Measurements from ENCODE around the gene ASXL1. TPM values are rescaled to one million over a fixed set of nuclear protein-coding genes. Genes with fewer than 3 reads are reported as not detected.

Gene ASXL1
- polyA plus RNA-seq, 1 donor (not counting 4 experiments of a cell fraction or from before 2014, with no cell fraction given): 20.0 TPM

DNA sequence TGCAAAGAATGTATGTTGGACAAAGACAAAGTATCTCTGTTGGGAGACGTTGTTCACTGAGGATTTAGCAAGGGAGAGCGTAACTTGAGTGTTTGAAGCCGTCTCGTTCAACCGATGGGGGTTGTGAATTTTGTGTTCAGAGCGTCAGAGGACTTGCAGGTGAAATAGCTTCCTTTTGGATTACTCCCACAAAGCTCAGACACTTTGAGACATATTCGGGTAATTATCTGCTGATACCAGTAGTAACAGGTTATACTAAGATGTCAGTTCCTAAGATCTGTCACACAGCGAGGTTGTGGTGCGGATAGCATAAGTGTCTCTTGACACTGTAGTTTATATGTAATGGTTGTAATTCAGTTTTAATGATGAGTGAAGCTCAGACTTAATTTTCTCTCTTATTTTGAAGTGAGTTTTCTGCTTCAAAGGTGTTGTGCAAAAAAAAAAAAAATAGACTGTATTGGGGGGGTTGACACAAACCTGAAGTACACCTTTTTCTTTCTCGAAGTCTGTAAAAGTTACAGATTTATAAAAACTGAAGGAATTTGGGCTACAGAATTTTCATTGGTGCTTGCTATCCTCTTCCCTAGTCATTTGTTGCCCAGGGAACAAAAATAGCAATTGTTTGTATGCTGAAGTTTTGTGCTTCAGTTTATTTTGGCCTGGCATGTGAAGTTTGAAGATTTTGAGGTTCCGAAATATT is 1.7 kb downstream of the ASXL1 start:
- Histone ChIP-seq H2AFZ (ENCODE audit: control insufficient read depth, low read length) (peak overlapping the region; percentile 32), H4K20me1 (ENCODE audit: control insufficient read depth, extremely low read depth, insufficient read depth, low read length) (peaks cover 16% of the 10 kb centered on the region)
- no peak for DNase-seq (ENCODE audit: low read depth, low spot score)

DNA sequence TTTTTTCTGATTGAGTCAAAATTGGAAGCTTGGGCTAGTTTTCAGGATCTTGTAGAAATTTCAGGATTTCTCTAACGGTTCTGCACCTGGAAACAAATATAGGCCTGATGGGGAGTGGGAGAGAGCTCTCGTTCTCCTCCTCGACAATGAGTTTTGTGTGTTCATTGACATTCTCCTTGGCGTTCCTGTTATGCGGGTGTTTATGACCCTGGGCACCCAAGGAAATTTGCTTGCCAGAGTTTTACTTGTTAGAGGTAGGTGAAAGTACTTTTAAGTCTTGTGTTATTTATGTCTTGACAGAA is 2.2 kb downstream of the ASXL1 start:
- no peak for TF ChIP-seq EZH2 (IDR thresholded peaks at IDR 0.05; ENCODE audit: low read length)
- TF ChIP-seq, protein P1, sequence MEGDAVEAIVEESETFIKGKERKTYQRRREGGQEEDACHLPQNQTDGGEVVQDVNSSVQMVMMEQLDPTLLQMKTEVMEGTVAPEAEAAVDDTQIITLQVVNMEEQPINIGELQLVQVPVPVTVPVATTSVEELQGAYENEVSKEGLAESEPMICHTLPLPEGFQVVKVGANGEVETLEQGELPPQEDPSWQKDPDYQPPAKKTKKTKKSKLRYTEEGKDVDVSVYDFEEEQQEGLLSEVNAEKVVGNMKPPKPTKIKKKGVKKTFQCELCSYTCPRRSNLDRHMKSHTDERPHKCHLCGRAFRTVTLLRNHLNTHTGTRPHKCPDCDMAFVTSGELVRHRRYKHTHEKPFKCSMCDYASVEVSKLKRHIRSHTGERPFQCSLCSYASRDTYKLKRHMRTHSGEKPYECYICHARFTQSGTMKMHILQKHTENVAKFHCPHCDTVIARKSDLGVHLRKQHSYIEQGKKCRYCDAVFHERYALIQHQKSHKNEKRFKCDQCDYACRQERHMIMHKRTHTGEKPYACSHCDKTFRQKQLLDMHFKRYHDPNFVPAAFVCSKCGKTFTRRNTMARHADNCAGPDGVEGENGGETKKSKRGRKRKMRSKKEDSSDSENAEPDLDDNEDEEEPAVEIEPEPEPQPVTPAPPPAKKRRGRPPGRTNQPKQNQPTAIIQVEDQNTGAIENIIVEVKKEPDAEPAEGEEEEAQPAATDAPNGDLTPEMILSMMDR (optimal IDR thresholded peaks at IDR 0.05 in 1 of 3, IDR thresholded peaks at IDR 0.05 in 1 of 3, conservative IDR thresholded peaks at IDR 0.05 in 1 of 3; ENCODE audit: extremely low read depth in 1 of 3, insufficient read depth in 2 of 3, low read length in 3 of 3): no peak
- H3K27ac ChIP-seq (ENCODE audit: control insufficient read depth, insufficient read depth, low read length): no peak overlapping the region
- H3K79me2 ChIP-seq (ENCODE audit: control insufficient read depth, insufficient read depth, low read length): peaks cover 64% of the 10 kb centered on the region
- DNase-seq (ENCODE audit: low read depth, low spot score) (no peak), FAIRE-seq (no peak)
- no peaks in the 10 kb centered on the region for H3K27me3 ChIP-seq (ENCODE audit: control insufficient read depth, extremely low read depth, insufficient read depth, low read length)
- peaks cover 23% of the 10 kb centered on the region for H3K4me1 ChIP-seq (ENCODE audit: control insufficient read depth, extremely low read depth, insufficient read depth, low read length)
- peaks cover 16% of the 10 kb centered on the region for H4K20me1 ChIP-seq (ENCODE audit: control insufficient read depth, extremely low read depth, insufficient read depth, low read length)
- peak overlapping the region; percentile 89 for H3K4me2 ChIP-seq (ENCODE audit: control insufficient read depth, extremely low read depth, insufficient read depth, low read depth, low read length)
- H3K36me3 ChIP-seq (ENCODE audit: control insufficient read depth in 2 of 2, extremely low read depth in 1 of 2, insufficient read depth in 2 of 2, low read length in 2 of 2): peaks cover 0 to 3% of the 10 kb centered on the region in 2 experiments
- peak overlapping the region in 2 of 3 experiments; percentile 94 to 95 for H3K4me3 ChIP-seq (ENCODE audit: control insufficient read depth in 2 of 3, extremely low read depth in 1 of 3, insufficient read depth in 2 of 3, low read depth in 1 of 3, low read length in 3 of 3)
- peak overlapping the region; percentile 5 for H3K9ac ChIP-seq (ENCODE audit: control insufficient read depth, extremely low read depth, insufficient read depth, low read length)
- H2AFZ ChIP-seq (ENCODE audit: control insufficient read depth, low read length): no peak overlapping the region
- H3K9me3 ChIP-seq (ENCODE audit: control insufficient read depth, low read depth, low read length): no peaks in the 10 kb centered on the region
- H3K9me1 ChIP-seq (ENCODE audit: control insufficient read depth, extremely low read depth, insufficient read depth, low read length): no peaks in the 10 kb centered on the region
- dilution Hi-C loops (cut with MboI; ENCODE audit: extremely low pct_ligation_motif_present, low sequenced_read_pairs): no loop called here

More for the DNA sequence above, 1.7 kb downstream of the ASXL1 start:
- Histone ChIP-seq H3K9me1 (ENCODE audit: control insufficient read depth, extremely low read depth, insufficient read depth, low read length) (no peaks in the 10 kb centered on the region), H3K27ac (ENCODE audit: control insufficient read depth, insufficient read depth, low read length) (peak overlapping the region; percentile 77), H3K9ac (ENCODE audit: control insufficient read depth, extremely low read depth, insufficient read depth, low read length) (peak overlapping the region; percentile 95), H3K9me3 (ENCODE audit: control insufficient read depth, low read depth, low read length) (no peaks in the 10 kb centered on the region), H3K4me1 (ENCODE audit: control insufficient read depth, extremely low read depth, insufficient read depth, low read length) (peaks cover 28% of the 10 kb centered on the region), H3K4me2 (ENCODE audit: control insufficient read depth, extremely low read depth, insufficient read depth, low read depth, low read length) (peak overlapping the region; percentile 89), H3K4me3 (ENCODE audit: control insufficient read depth in 2 of 3, extremely low read depth in 1 of 3, insufficient read depth in 2 of 3, low read depth in 1 of 3, low read length in 3 of 3) (peak overlapping the region; percentile 93 to 95 (median 94)), H3K27me3 (ENCODE audit: control insufficient read depth, extremely low read depth, insufficient read depth, low read length) (no peaks in the 10 kb centered on the region), H3K79me2 (ENCODE audit: control insufficient read depth, insufficient read depth, low read length) (peaks cover 59% of the 10 kb centered on the region), H3K36me3 (ENCODE audit: control insufficient read depth in 2 of 2, extremely low read depth in 1 of 2, insufficient read depth in 2 of 2, low read length in 2 of 2) (peaks cover 0 to 3% of the 10 kb centered on the region in 2 experiments)
- TF ChIP-seq, protein P1 (optimal IDR thresholded peaks at IDR 0.05 in 1 of 3, IDR thresholded peaks at IDR 0.05 in 1 of 3, conservative IDR thresholded peaks at IDR 0.05 in 1 of 3; ENCODE audit: extremely low read depth in 1 of 3, insufficient read depth in 2 of 3, low read length in 3 of 3): no peak
- TF ChIP-seq EZH2 (IDR thresholded peaks at IDR 0.05; ENCODE audit: low read length): no peak
- dilution Hi-C loops (cut with MboI; ENCODE audit: extremely low pct_ligation_motif_present, low sequenced_read_pairs): no loop called here
- no peak for FAIRE-seq

Data from keratinocyte (primary cell).